ENCODE measurements around the gene NME4. TPM values are rescaled to one million over a fixed set of nuclear protein-coding genes. Genes with fewer than 3 reads are reported as not detected.

The NME4 gene
- total and polyA plus RNA-seq, 10 of the 15 experiments (the other 5 are each of a cell fraction or from before 2014, with no cell fraction given), result 11.0 to 235 (median 97.7) TPM

GRCh38 chr16:361872-362701 lies 34.9 kb upstream of the NME4 start (continued):
- TF ChIP-seq BACH1 (IDR thresholded peaks at IDR 0.05; ENCODE audit: borderline replicate concordance) (no peak), NKRF (conservative IDR thresholded peaks at IDR 0.05) (no peak), E4F1 (IDR thresholded peaks at IDR 0.05; ENCODE audit: borderline replicate concordance, partially characterized antibody) (no peak), SUPT20H (IDR thresholded peaks at IDR 0.05; ENCODE audit: borderline replicate concordance, control insufficient read depth, low read depth, low read length) (no peak), POLR2AphosphoS5 (IDR thresholded peaks at IDR 0.05; ENCODE audit: low read length) (no peak), IRF3 (IDR thresholded peaks at IDR 0.05) (no peak), BHLHE40 (IDR thresholded peaks at IDR 0.05; ENCODE audit: borderline replicate concordance in 1 of 2, low read depth in 2 of 2, low read length in 1 of 2) (peak in 1 of 2 experiments; percentile 59; a peak in 1 of 4 replicates), BRCA1 (IDR thresholded peaks at IDR 0.05; ENCODE audit: low read depth, low read length) (no peak), RAD51 (IDR thresholded peaks at IDR 0.05) (no peak), IRF5 (IDR thresholded peaks at IDR 0.05; ENCODE audit: borderline replicate concordance) (no peak), SRF (IDR thresholded peaks at IDR 0.05; ENCODE audit: low read depth in 2 of 2, low read length in 2 of 2) (no peak), IKZF1 (conservative IDR thresholded peaks at IDR 0.05) (0 out of 2 replicates have a peak, but pooled peaks have one; percentile 18), MEF2B (IDR thresholded peaks at IDR 0.05; ENCODE audit: partially characterized antibody, poor library complexity, severe bottlenecking) (no peak), ZNF384 (IDR thresholded peaks at IDR 0.05; ENCODE audit: borderline replicate concordance, low read depth, low read length) (no peak), CTCF (IDR thresholded peaks at IDR 0.05 in 2 of 3, conservative IDR thresholded peaks at IDR 0.05 in 1 of 3; ENCODE audit: control insufficient read depth in 2 of 3, extremely low read depth in 1 of 3, insufficient read depth in 1 of 3, low read depth in 3 of 3, low read length in 3 of 3) (peak; percentile 70 to 84 (median 79))
